HepG2 (cell line): ENCODE data around the gene ACKR3. TPM values are rescaled to one million over a fixed set of nuclear protein-coding genes. Genes with fewer than 3 reads are reported as not detected.

Source experiments
- ATAC-seq: fragments of 200-7000 bp; cut with Tn5 transposase; 3 replicates; pipeline ENCODE4 v1.9.1; 2020; ENCODE audit warnings: mild to moderate bottlenecking, moderate library complexity
- BruUV-seq: library from RNA; stranded (reverse); fragments of 400-500 nt; replicated peaks from 2 replicates; lab custom pipeline; 2021; lab: Mats Ljungman, UMichigan
- CTCF ChIA-PET: fragments of 300-600 bp; formaldehyde crosslinking; extraction: SDS; loops from one replicate; lab custom pipeline; 2021; ENCODE audit warnings: low total read pairs, inconsistent platforms, low intra/inter-chr PET ratio; lab: Yijun Ruan, JAX
- POLR2A ChIA-PET: fragments of 350-600 bp; sonication (Branson Sonifier 250); formaldehyde crosslinking; loops from one replicate; lab custom pipeline; 2020; ENCODE audit warnings: antibody characterized with exemption, inconsistent platforms; lab: Yijun Ruan, JAX
- DNase-seq: peaks from one replicate; pipeline ENCODE4 v3.0.0-alpha.2; 2015; ENCODE audit warnings: low spot score
- FAIRE-seq: peaks from 3 replicates; lab custom pipeline; 2011; peaks lifted over from hg19 to GRCh38; lab: Jason Lieb, UNC
- H2AFZ ChIP-seq: one replicate; pipeline ENCODE4 v1.6.1; 2011; ENCODE audit warnings: low read length, inconsistent platforms
- H3K27ac ChIP-seq: fragments of 300-600 bp; 3 replicates; pipeline ENCODE4 v1.8.0; 2011; ENCODE audit warnings: mixed run types, mild to moderate bottlenecking, mixed read lengths, low read length, inconsistent platforms; ENCODE audit not compliant: insufficient read depth; ENCODE audit errors: extremely low read length
- H3K27me3 ChIP-seq, 2 experiments: fragments of 200-600 bp in 1 of 2; 2 replicates in 1 of 2; 3 replicates in 1 of 2; pipeline versions ENCODE4 v1.6.0 to v1.8.0; 2011; ENCODE audit warnings: low read length in 2 of 2, mild to moderate bottlenecking in 2 of 2, moderate library complexity in 2 of 2, inconsistent platforms in 1 of 2; ENCODE audit not compliant: insufficient read depth in 2 of 2, control insufficient read depth in 1 of 2
- H3K36me3 ChIP-seq, 2 experiments: fragments of 200-600 bp in 1 of 2; replicated peaks in 1 of 2; 2 replicates in 1 of 2; 3 replicates in 1 of 2; pipeline versions ENCODE4 v1.5.1 to v1.8.0; 2011; ENCODE audit warnings: low read length in 2 of 2, inconsistent platforms in 1 of 2; ENCODE audit not compliant: insufficient read depth in 2 of 2, control insufficient read depth in 1 of 2
- H3K4me1 ChIP-seq: 2 replicates; pipeline ENCODE4 v1.5.1; 2012; ENCODE audit warnings: low read length, inconsistent platforms; ENCODE audit not compliant: insufficient read depth
- H3K4me2 ChIP-seq: 2 replicates; pipeline ENCODE4 v1.6.0; 2011; ENCODE audit warnings: low read depth, low read length, inconsistent platforms
- H3K4me3 ChIP-seq, 3 experiments: fragments of 200-600 bp in 1 of 3; sonication (generic), shearing (Covaris generic) in 1 of 3; replicated peaks in 1 of 3; 2 replicates each; pipeline ENCODE4 v1.5.1; 2011 to 2016; ENCODE audit warnings: low read length in 3 of 3, inconsistent platforms in 2 of 3, low read depth in 2 of 3, mild to moderate bottlenecking in 2 of 3, control low read depth in 1 of 3, mixed read lengths in 1 of 3; ENCODE audit not compliant: insufficient read depth in 1 of 3
- H3K79me2 ChIP-seq: one replicate; pipeline ENCODE4 v1.6.1; 2011; ENCODE audit warnings: low read length, inconsistent platforms; ENCODE audit not compliant: insufficient read depth
- H3K9ac ChIP-seq: 2 replicates; pipeline ENCODE4 v1.6.0; 2011; ENCODE audit warnings: mild to moderate bottlenecking, low read depth, low read length, inconsistent platforms; ENCODE audit not compliant: insufficient read depth
- H3K9me3 ChIP-seq: 2 replicates; pipeline ENCODE4 v1.5.1; 2012; ENCODE audit warnings: mild to moderate bottlenecking, low read length
- H4K20me1 ChIP-seq: 2 replicates; pipeline ENCODE4 v1.6.0; 2011; ENCODE audit warnings: inconsistent platforms, mild to moderate bottlenecking, low read length, moderate library complexity; ENCODE audit not compliant: insufficient read depth
- E2F1 ChIP-seq: sonication (generic); formaldehyde crosslinking; IDR thresholded peaks from 2 replicates; pipeline ENCODE4 v1.5.0; 2020; ENCODE audit warnings: missing genetic modification reagents
- EEA1 ChIP-seq: sonication (generic); formaldehyde crosslinking; IDR thresholded peaks from 2 replicates; pipeline ENCODE4 v1.5.1; 2020; ENCODE audit warnings: mild to moderate bottlenecking, missing genetic modification reagents, borderline replicate concordance
- GABPB1 ChIP-seq: IDR thresholded peaks from 2 replicates; pipeline ENCODE4 v1.6.1; 2016; ENCODE audit warnings: mild to moderate bottlenecking, missing genetic modification reagents, moderate library complexity, missing compliant biosample characterization
- GMEB2 ChIP-seq: IDR thresholded peaks from 2 replicates; pipeline ENCODE4 v1.6.1; 2016; ENCODE audit warnings: missing biosample characterization, missing genetic modification reagents, low read depth
- HNF4G ChIP-seq, 2 experiments: sonication (generic) in 1 of 2; formaldehyde crosslinking in 1 of 2; IDR thresholded peaks; 2 replicates each; pipeline versions ENCODE4 v1.4.0 to v1.6.1; 2011 to 2020; ENCODE audit warnings: borderline replicate concordance in 2 of 2, low read depth in 2 of 2, mild to moderate bottlenecking in 2 of 2, low read length in 1 of 2, missing genetic modification reagents in 1 of 2, moderate library complexity in 1 of 2
- HOXA9 ChIP-seq: sonication (generic); formaldehyde crosslinking; IDR thresholded peaks from 2 replicates; pipeline ENCODE4 v1.8.1; 2022; ENCODE audit warnings: missing genetic modification reagents, mild to moderate bottlenecking, moderate library complexity, borderline replicate concordance
- IRF1 ChIP-seq: sonication (generic); formaldehyde crosslinking; IDR thresholded peaks from 2 replicates; pipeline ENCODE4 v1.4.0; 2020; ENCODE audit warnings: low read depth, mild to moderate bottlenecking, missing genetic modification reagents
- SNAPC4 ChIP-seq: sonication (generic); formaldehyde crosslinking; IDR thresholded peaks from 2 replicates; pipeline ENCODE4 v1.4.0; 2020; ENCODE audit warnings: mild to moderate bottlenecking, missing genetic modification reagents
- ZGPAT ChIP-seq: IDR thresholded peaks from 2 replicates; pipeline ENCODE4 v1.6.1; 2016; ENCODE audit warnings: mild to moderate bottlenecking
- ZNF367 ChIP-seq: sonication (generic); formaldehyde crosslinking; IDR thresholded peaks from 2 replicates; pipeline ENCODE4 v1.4.0; 2020; ENCODE audit warnings: missing genetic modification reagents, borderline replicate concordance
- ZNF704 ChIP-seq: sonication (generic); formaldehyde crosslinking; IDR thresholded peaks from 2 replicates; pipeline ENCODE4 v1.8.1; 2023; ENCODE audit warnings: mild to moderate bottlenecking, inconsistent platforms, moderate library complexity, missing genetic modification reagents, borderline replicate concordance
- WGBS: methylation state at CpG from one replicate; pipeline ENCODE4 v1.1.6; 2017; ENCODE audit warnings: low lambda C conversion rate; 5-methylcytosine and 5-hydroxymethylcytosine counted together
- in situ Hi-C: cut with HindIII; loops from 2 replicates; pipeline ENCODE4 v1.10.0; 2017; ENCODE audit warnings: low pct_unique_long_range_greater_than_20kb; ENCODE audit not compliant: extremely low pct_ligation_motif_present
- intact Hi-C: fragments of 100-400 bp; cut with micrococcal nuclease; formaldehyde crosslinking; loops from one replicate; pipeline ENCODE4 v1.10.0; 2022; ENCODE audit not compliant: unreplicated experiment
- polyA plus RNA-seq, 8 experiments: library from polyadenylated mRNA; depleted of rRNA in 3 of 8; stranded (reverse) in 7 of 8; unstranded in 1 of 8; fragments of >200 nt; fragmentation: Illumina TruSeq in 4 of 8; extraction: Trizol in 4 of 8; gene quantifications; 2 replicates each; pipeline versions ENCODE4 v1.2.1 to v1.2.3, GENCODE V29; 2011 to 2016; ENCODE audit warnings: low read depth in 4 of 8, missing spikeins in 1 of 8, mixed read lengths in 1 of 8; ENCODE audit not compliant: insufficient read depth in 1 of 8
- total RNA-seq, 5 experiments: library from RNA; depleted of rRNA; stranded (reverse); fragments of >200 nt; fragmentation: Illumina TruSeq; extraction: Trizol; gene quantifications; 2 replicates each; pipeline ENCODE4 v1.2.3, GENCODE V29; 2016; ENCODE audit warnings: low read depth in 1 of 5

The ACKR3 gene
- total and polyA plus RNA-seq, 2 of the 13 experiments (the other 11 are each of a cell fraction or from before 2014, with no cell fraction given): not detected

- FAIRE-seq (no peak), DNase-seq (no peak), ATAC-seq (no peak)
- 44% methylated on average over 5 of the region's 8 CpGs for WGBS
- peaks cover 0 to 45% of the 10 kb centered on the region in 2 experiments; a peak in 3 of 5 replicates for H3K27me3 ChIP-seq
- no peak overlapping the region for H2AFZ ChIP-seq
- BruUV-seq: no TSS peak
- peaks cover 11% of the 10 kb centered on the region for H3K9me3 ChIP-seq
- no peaks in the 10 kb centered on the region for H4K20me1 ChIP-seq
- POLR2A ChIA-PET: no interaction called here
- H3K4me3 ChIP-seq: no peak overlapping the region
- no peak overlapping the region for H3K9ac ChIP-seq
- no peaks in the 10 kb centered on the region for H3K79me2 ChIP-seq
- no peak overlapping the region for H3K27ac ChIP-seq
- CTCF ChIA-PET: no interaction called here
- H3K4me1 ChIP-seq: peaks cover 5% of the 10 kb centered on the region; the same call in 1 of the 2 replicates
- no peaks in the 10 kb centered on the region for H3K36me3 ChIP-seq
- H3K4me2 ChIP-seq: no peak overlapping the region
- in situ Hi-C loops: no loop called here
- intact Hi-C loops: no loop called here
- TF ChIP-seq GMEB2 (CRISPR knock-in tag) (no peak), E2F1 (no peak), SNAPC4 (CRISPR knock-in tag) (no peak), ZNF367 (CRISPR knock-in tag) (no peak), EEA1 (no peak), HOXA9 (CRISPR knock-in tag) (no peak), HNF4G (IDR thresholded peaks at IDR 0.05; ENCODE audit: borderline replicate concordance, low read depth, low read length) (no peak), HNF4G (CRISPR knock-in tag; IDR thresholded peaks at IDR 0.05; ENCODE audit: borderline replicate concordance, low read depth) (no peak), ZGPAT (CRISPR knock-in tag) (no peak), ZNF704 (no peak), GABPB1 (CRISPR knock-in tag) (no peak), IRF1 (CRISPR knock-in tag) (no peak)
These were observed 21.2 kb downstream of the ACKR3 start for GRCh38 chr2:236590846-236591245.
